PFSK-1 (cell line): ENCODE data around the gene NR6A1.

Experiments used
- REST ChIP-seq, 2 experiments: IDR thresholded peaks; 2 replicates each; pipeline versions ENCODE4 v1.6.1 to v1.8.0; 2011 to 2012; ENCODE audit warnings: low read depth in 2 of 2, low read length in 2 of 2, control low read depth in 1 of 2, inconsistent platforms in 1 of 2, mild to moderate bottlenecking in 1 of 2, moderate library complexity in 1 of 2; ENCODE audit not compliant: insufficient read depth in 1 of 2
- SIN3A ChIP-seq: IDR thresholded peaks from 2 replicates; pipeline ENCODE4 v1.6.1; 2012; ENCODE audit warnings: mild to moderate bottlenecking, low read length, moderate library complexity, borderline replicate concordance; ENCODE audit not compliant: insufficient read depth

GRCh38 chr9:124559871-124560270 is 211.2 kb downstream of the NR6A1 start:
- TF ChIP-seq SIN3A, result no peak
- TF ChIP-seq REST (IDR thresholded peaks at IDR 0.05; ENCODE audit: insufficient read depth in 1 of 2, low read depth in 2 of 2, low read length in 2 of 2), result no peak
